Keratinocyte (primary cell): ENCODE results near the gene NEXN.

Source experiments
- EZH2 ChIP-seq: IDR thresholded peaks from one replicate; pipeline ENCODE4 v1.6.1; 2012; ENCODE audit warnings: inconsistent platforms, mild to moderate bottlenecking, low read length, moderate library complexity
- TF ChIP-seq, protein P1 (sequence below), 3 experiments: IDR thresholded peaks in 1 of 3; conservative IDR thresholded peaks in 1 of 3; optimal IDR thresholded peaks in 1 of 3; 2 replicates in 2 of 3; 3 replicates in 1 of 3; pipeline versions ENCODE3 to v1.5.1; 2011; ENCODE audit warnings: low read length in 3 of 3, mild to moderate bottlenecking in 3 of 3, moderate library complexity in 2 of 3, control low read depth in 1 of 3, inconsistent platforms in 1 of 3; ENCODE audit not compliant: insufficient read depth in 2 of 3; ENCODE audit errors: extremely low read depth in 1 of 3

DNA sequence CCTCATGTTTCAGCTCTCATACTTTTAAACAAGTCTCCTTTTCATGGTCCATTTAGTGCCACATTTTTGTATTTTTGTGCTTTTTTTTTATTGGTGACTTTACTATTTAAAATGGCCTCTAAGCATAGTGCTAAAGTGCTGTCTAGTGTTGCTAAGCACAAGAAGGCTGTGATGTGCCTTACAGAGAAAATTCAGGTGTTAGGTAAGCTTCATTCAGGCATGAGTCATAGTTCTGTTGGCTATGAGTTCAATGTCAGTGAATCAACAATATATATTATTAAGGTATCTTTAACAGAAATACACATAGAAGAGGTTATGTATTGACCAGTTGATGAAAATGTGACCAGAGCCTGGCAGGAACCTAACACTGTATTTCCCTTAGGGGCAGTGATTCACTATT lies 103.2 kb downstream of the NEXN start:
- TF ChIP-seq, protein P1, sequence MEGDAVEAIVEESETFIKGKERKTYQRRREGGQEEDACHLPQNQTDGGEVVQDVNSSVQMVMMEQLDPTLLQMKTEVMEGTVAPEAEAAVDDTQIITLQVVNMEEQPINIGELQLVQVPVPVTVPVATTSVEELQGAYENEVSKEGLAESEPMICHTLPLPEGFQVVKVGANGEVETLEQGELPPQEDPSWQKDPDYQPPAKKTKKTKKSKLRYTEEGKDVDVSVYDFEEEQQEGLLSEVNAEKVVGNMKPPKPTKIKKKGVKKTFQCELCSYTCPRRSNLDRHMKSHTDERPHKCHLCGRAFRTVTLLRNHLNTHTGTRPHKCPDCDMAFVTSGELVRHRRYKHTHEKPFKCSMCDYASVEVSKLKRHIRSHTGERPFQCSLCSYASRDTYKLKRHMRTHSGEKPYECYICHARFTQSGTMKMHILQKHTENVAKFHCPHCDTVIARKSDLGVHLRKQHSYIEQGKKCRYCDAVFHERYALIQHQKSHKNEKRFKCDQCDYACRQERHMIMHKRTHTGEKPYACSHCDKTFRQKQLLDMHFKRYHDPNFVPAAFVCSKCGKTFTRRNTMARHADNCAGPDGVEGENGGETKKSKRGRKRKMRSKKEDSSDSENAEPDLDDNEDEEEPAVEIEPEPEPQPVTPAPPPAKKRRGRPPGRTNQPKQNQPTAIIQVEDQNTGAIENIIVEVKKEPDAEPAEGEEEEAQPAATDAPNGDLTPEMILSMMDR (optimal IDR thresholded peaks at IDR 0.05 in 1 of 3, IDR thresholded peaks at IDR 0.05 in 1 of 3, conservative IDR thresholded peaks at IDR 0.05 in 1 of 3; ENCODE audit: extremely low read depth in 1 of 3, insufficient read depth in 2 of 3, low read length in 3 of 3), result no peak
- no peak for TF ChIP-seq EZH2
